GM12878 (cell line): ENCODE results near the gene SLIRP. TPM values are rescaled to one million over a fixed set of nuclear protein-coding genes. Genes with fewer than 3 reads are reported as not detected.
A peak's percentile ranks its signal among the peaks of the same experiment; 100 is the strongest.

Experiments
- ATAC-seq: fragments of 200-7000 bp; cut with Tn5 transposase; 3 replicates; pipeline ENCODE4 v1.9.1; 2020; ENCODE audit warnings: mild to moderate bottlenecking, moderate library complexity
- BruUV-seq: library from RNA; stranded (reverse); fragments of 400-500 nt; replicated peaks from 2 replicates; lab custom pipeline; 2021; lab: Mats Ljungman, UMichigan
- CTCF ChIA-PET: fragments of 300-600 bp; sonication (Branson Sonifier 250); formaldehyde crosslinking; extraction: SDS; loops from one replicate; lab custom pipeline; 2021; ENCODE audit warnings: inconsistent platforms; lab: Yijun Ruan, JAX
- POLR2A ChIA-PET: fragments of 350-600 bp; formaldehyde crosslinking; extraction: SDS; loops from one replicate; lab custom pipeline; 2021; ENCODE audit warnings: inconsistent platforms; lab: Charles Lee
- RAD21 ChIA-PET: fragments of 300-600 bp; sonication (Branson Sonifier 250); formaldehyde crosslinking; loops from one replicate; lab custom pipeline; 2023; ENCODE audit warnings: antibody characterized with exemption; ENCODE audit not compliant: unreplicated experiment; lab: Charles Lee
- SMC1A ChIA-PET: fragments of 300-600 bp; sonication (Branson Sonifier 250); formaldehyde crosslinking; loops from one replicate; lab custom pipeline; 2023; ENCODE audit not compliant: unreplicated experiment, uncharacterized antibody; lab: Charles Lee
- DNase-seq: peaks from one replicate; pipeline ENCODE4 v3.0.0-alpha.2; 2011; ENCODE audit warnings: low read depth, low spot score
- FAIRE-seq: peaks from 3 replicates; lab custom pipeline; 2011; peaks lifted over from hg19 to GRCh38; lab: Jason Lieb, UNC
- H2AFZ ChIP-seq: 2 replicates; pipeline ENCODE4 v1.6.0; 2011; ENCODE audit warnings: low read depth, low read length, control low read depth; ENCODE audit not compliant: control insufficient read depth
- H3K27ac ChIP-seq: 2 replicates; pipeline ENCODE4 v1.5.1; 2011; ENCODE audit warnings: control low read depth; ENCODE audit not compliant: control insufficient read depth, insufficient read depth
- H3K27me3 ChIP-seq, 2 experiments: replicated peaks in 1 of 2; 2 replicates each; pipeline versions ENCODE4 v1.6.0 to v1.6.1; 2011; ENCODE audit warnings: low read length in 1 of 2; ENCODE audit not compliant: control insufficient read depth in 2 of 2, insufficient read depth in 2 of 2
- H3K36me3 ChIP-seq, 2 experiments: 2 replicates each; pipeline ENCODE4 v1.5.1; 2011; ENCODE audit warnings: low read length in 1 of 2; ENCODE audit not compliant: control insufficient read depth in 2 of 2, insufficient read depth in 2 of 2
- H3K4me1 ChIP-seq: 2 replicates; pipeline ENCODE4 v1.6.1; 2011; ENCODE audit warnings: mild to moderate bottlenecking, low read length, moderate library complexity, mixed read lengths; ENCODE audit not compliant: control insufficient read depth, insufficient read depth
- H3K4me2 ChIP-seq: 2 replicates; pipeline ENCODE4 v1.6.0; 2011; ENCODE audit warnings: control low read depth; ENCODE audit not compliant: control insufficient read depth, insufficient read depth
- H3K4me3 ChIP-seq: fragments of 200-600 bp; sonication (generic); 2 replicates; pipeline ENCODE4 v1.5.1; 2016
- H3K79me2 ChIP-seq: 2 replicates; pipeline ENCODE4 v1.6.0; 2011; ENCODE audit warnings: low read length; ENCODE audit not compliant: control insufficient read depth, insufficient read depth
- H3K9ac ChIP-seq: 2 replicates; pipeline ENCODE4 v1.8.0; 2011; ENCODE audit warnings: low read length, control low read depth, mixed read lengths; ENCODE audit not compliant: control insufficient read depth, insufficient read depth
- H3K9me3 ChIP-seq: replicated peaks from 3 replicates; pipeline ENCODE4 v1.5.1; 2011; ENCODE audit warnings: mild to moderate bottlenecking, low read length; ENCODE audit not compliant: control insufficient read depth, insufficient read depth
- H4K20me1 ChIP-seq: 2 replicates; pipeline ENCODE4 v1.6.0; 2011; ENCODE audit not compliant: control insufficient read depth, insufficient read depth
- BHLHE40 ChIP-seq, 2 experiments: fragments of 450-650 bp in 1 of 2; IDR thresholded peaks; 2 replicates each; pipeline ENCODE4 v1.6.1; 2011 to 2017; ENCODE audit warnings: low read depth in 2 of 2, borderline replicate concordance in 1 of 2, improper control_type of control experiment in 1 of 2, low read length in 1 of 2, mild to moderate bottlenecking in 1 of 2
- CBX5 ChIP-seq: sonication (generic); IDR thresholded peaks from 2 replicates; pipeline ENCODE4 v1.6.1; 2016; ENCODE audit warnings: low read depth, moderate library complexity, mild to moderate bottlenecking, inconsistent platforms
- EED ChIP-seq: sonication (generic); IDR thresholded peaks from 2 replicates; pipeline ENCODE4 v1.6.1; 2016; ENCODE audit warnings: antibody characterized with exemption, low read depth
- EGR1 ChIP-seq, 2 experiments: IDR thresholded peaks; 1 replicate in 1 of 2; 2 replicates in 1 of 2; pipeline ENCODE4 v1.6.1; 2011 to 2012; ENCODE audit warnings: low read depth in 2 of 2, low read length in 2 of 2, borderline replicate concordance in 1 of 2, mild to moderate bottlenecking in 1 of 2, moderate library complexity in 1 of 2
- IKZF2 ChIP-seq, 2 experiments: fragments of 450-650 bp; IDR thresholded peaks; 2 replicates each; pipeline ENCODE4 v1.6.1; 2017; ENCODE audit warnings: mild to moderate bottlenecking in 2 of 2, moderate library complexity in 2 of 2
- JUNB ChIP-seq: IDR thresholded peaks from 2 replicates; pipeline ENCODE4 v1.6.1; 2016; ENCODE audit warnings: antibody characterized with exemption, mild to moderate bottlenecking
- NR2C1 ChIP-seq: fragments of 450-650 bp; IDR thresholded peaks from 2 replicates; pipeline ENCODE4 v1.6.1; 2017; ENCODE audit warnings: antibody characterized with exemption, mild to moderate bottlenecking, moderate library complexity
- POLR2AphosphoS2 ChIP-seq: IDR thresholded peaks from 2 replicates; pipeline ENCODE4 v1.6.1; 2011; ENCODE audit warnings: low read depth, mild to moderate bottlenecking, low read length, improper control_type of control experiment, moderate library complexity
- RB1 ChIP-seq: fragments of 450-650 bp; formaldehyde crosslinking; IDR thresholded peaks from 2 replicates; pipeline ENCODE4 v1.6.1; 2017; ENCODE audit warnings: mild to moderate bottlenecking, borderline replicate concordance
- REST ChIP-seq: IDR thresholded peaks from 2 replicates; pipeline ENCODE4 v1.6.1; 2012; ENCODE audit warnings: mild to moderate bottlenecking, low read depth, low read length
- SMARCA5 ChIP-seq: fragments of 450-650 bp; IDR thresholded peaks from 2 replicates; pipeline ENCODE4 v1.6.1; 2017; ENCODE audit warnings: mild to moderate bottlenecking
- TAF1 ChIP-seq: IDR thresholded peaks from 2 replicates; pipeline ENCODE4 v1.6.1; 2011; ENCODE audit warnings: mild to moderate bottlenecking, low read depth, low read length, borderline replicate concordance
- WGBS: methylation state at CpG from one replicate; pipeline ENCODE4 v1.1.6; 2016; ENCODE audit warnings: low lambda C conversion rate; ENCODE audit not compliant: insufficient replicate concordance, insufficient coverage; ENCODE audit errors: missing lambda C conversion rate; 5-methylcytosine and 5-hydroxymethylcytosine counted together
- in situ Hi-C: fragments of 300-500 bp; cut with MboI; formaldehyde crosslinking; loops from 9 replicates; pipeline ENCODE4 v1.14.3; 2018; ENCODE audit warnings: mixed read lengths
- intact Hi-C: fragments of 100-400 bp; cut with micrococcal nuclease; formaldehyde crosslinking; loops from one replicate; pipeline ENCODE4 v1.14.2; 2022; ENCODE audit not compliant: unreplicated experiment
- polyA plus RNA-seq, 11 experiments: library from polyadenylated mRNA; depleted of rRNA in 4 of 11; unstranded in 6 of 11; stranded (reverse) in 5 of 11; fragments of >200 nt; fragmentation: Nextera tagmentation in 4 of 11; fragmentation: Illumina TruSeq in 1 of 11; extraction: Ambion mirVana in 4 of 11; extraction: Trizol in 1 of 11; gene quantifications; 1 replicate in 1 of 11; 2 replicates in 10 of 11; pipeline versions ENCODE4 v1.2.1 to v1.2.3, GENCODE V29; 2011 to 2016; ENCODE audit warnings: inconsistent platforms in 2 of 11, missing spikeins in 2 of 11, low read depth in 1 of 11
- total RNA-seq, 4 experiments: library from RNA; depleted of rRNA in 3 of 4; stranded (reverse); fragments of >200 nt in 3 of 4; fragmentation: Illumina TruSeq in 1 of 4; extraction: Trizol in 1 of 4; gene quantifications; 2 replicates each; pipeline versions ENCODE4 v1.2.1 to v1.2.3, GENCODE V29; 2013 to 2021
- TF ChIP-seq, protein P1 (sequence below): fragments of 450-650 bp; IDR thresholded peaks from 2 replicates; pipeline ENCODE4 v1.6.1; 2017; ENCODE audit warnings: low read depth, mild to moderate bottlenecking, moderate library complexity

Gene SLIRP
- total and polyA plus RNA-seq, 10 of the 15 experiments (the other 5 are each of a cell fraction or from before 2014, with no cell fraction given): 196 to 1,510 (median 596) TPM

DNA sequence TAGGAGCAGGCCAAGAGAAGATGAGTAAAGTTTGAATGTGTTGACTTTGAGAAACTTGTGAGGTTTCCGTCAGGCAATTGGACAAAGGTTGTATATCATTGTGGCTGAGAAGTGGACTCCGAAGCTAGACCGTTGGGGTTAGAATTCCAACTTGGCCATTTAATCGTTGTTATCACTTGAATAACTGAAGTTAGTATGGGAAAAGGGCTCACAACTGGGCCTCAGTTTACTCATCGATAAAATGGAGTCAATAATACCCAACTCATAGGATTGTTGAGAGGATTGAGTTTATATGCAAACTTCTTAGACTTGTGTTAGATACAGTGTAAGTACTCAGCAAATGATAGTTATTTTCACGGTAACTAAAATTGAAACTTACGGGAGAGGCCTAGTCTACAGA lies 846 bp downstream of the SLIRP start:
- RAD21 ChIA-PET: interaction anchor here (1.2 kb wide), 1 partner anchor 252 kb away, joined by 3 read pairs; the partner anchor contains the start of gene VIPAS39
- WGBS: 3% methylated on average over 7 of the region's 7 CpGs
- Histone ChIP-seq H3K36me3 (peaks cover 0 to 14% of the 10 kb centered on the region in 2 experiments; a peak in 3 of 4 replicates), H3K4me1 (peaks cover 7% of the 10 kb centered on the region), H3K27me3 (no peaks in the 10 kb centered on the region), H3K9ac (peak overlapping the region; percentile 96), H3K4me2 (peak overlapping the region; percentile 87), H3K27ac (peak overlapping the region; percentile 64), H3K4me3 (peak overlapping the region; percentile 92), H3K9me3 (no peaks in the 10 kb centered on the region), H3K79me2 (peaks cover 61% of the 10 kb centered on the region), H2AFZ (peak overlapping the region; percentile 9; the same call in 1 of the 2 replicates), H4K20me1 (no peaks in the 10 kb centered on the region; the same call in 1 of the 2 replicates)
- DNase-seq: no peak
- ATAC-seq: no peak
- no peak for TF ChIP-seq TAF1
- no peak for TF ChIP-seq RB1
- TF ChIP-seq NR2C1: no peak
- TF ChIP-seq CBX5: no peak
- TF ChIP-seq JUNB: no peak
- no peak for TF ChIP-seq POLR2AphosphoS2
- TF ChIP-seq IKZF2 (IDR thresholded peaks at IDR 0.05): no peak
- TF ChIP-seq REST: no peak
- no peak for TF ChIP-seq EED
- TF ChIP-seq, protein P1, sequence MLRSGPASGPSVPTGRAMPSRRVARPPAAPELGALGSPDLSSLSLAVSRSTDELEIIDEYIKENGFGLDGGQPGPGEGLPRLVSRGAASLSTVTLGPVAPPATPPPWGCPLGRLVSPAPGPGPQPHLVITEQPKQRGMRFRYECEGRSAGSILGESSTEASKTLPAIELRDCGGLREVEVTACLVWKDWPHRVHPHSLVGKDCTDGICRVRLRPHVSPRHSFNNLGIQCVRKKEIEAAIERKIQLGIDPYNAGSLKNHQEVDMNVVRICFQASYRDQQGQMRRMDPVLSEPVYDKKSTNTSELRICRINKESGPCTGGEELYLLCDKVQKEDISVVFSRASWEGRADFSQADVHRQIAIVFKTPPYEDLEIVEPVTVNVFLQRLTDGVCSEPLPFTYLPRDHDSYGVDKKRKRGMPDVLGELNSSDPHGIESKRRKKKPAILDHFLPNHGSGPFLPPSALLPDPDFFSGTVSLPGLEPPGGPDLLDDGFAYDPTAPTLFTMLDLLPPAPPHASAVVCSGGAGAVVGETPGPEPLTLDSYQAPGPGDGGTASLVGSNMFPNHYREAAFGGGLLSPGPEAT: no peak
- no peak for TF ChIP-seq EGR1 (IDR thresholded peaks at IDR 0.05; ENCODE audit: borderline replicate concordance in 1 of 2, low read depth in 2 of 2, low read length in 2 of 2)
- no peak for TF ChIP-seq SMARCA5
- TF ChIP-seq BHLHE40 (IDR thresholded peaks at IDR 0.05; ENCODE audit: borderline replicate concordance in 1 of 2, low read depth in 2 of 2, low read length in 1 of 2): no peak
- in situ Hi-C loops: no loop called here
- intact Hi-C loops: loop anchor here (2.0 to 10.0 kb wide), 3 partner anchors 52 to 250 kb away; partner anchors contain the start of genes AHSA1, SNW1 and SPTLC2
- FAIRE-seq: no peak
- POLR2A ChIA-PET: interaction anchor here (0.7 kb wide), 1 partner anchor 48 kb away, joined by 3 read pairs; no protein-coding TSS in a partner anchor
- CTCF ChIA-PET: interaction anchor here (1.1 to 3.4 kb wide), 2 partner anchors 250 to 393 kb away, joined by 3 to 31 read pairs; partner anchors contain the start of genes AHSA1 and VIPAS39
- TSS peak; percentile 83 for BruUV-seq
- SMC1A ChIA-PET: interaction anchor here (1.1 to 4.0 kb wide), 3 partner anchors 10 to 249 kb away, joined by 3 to 16 read pairs (median 4); no protein-coding TSS in a partner anchor
